ENCODE data around the gene CLDN6. TPM values are rescaled to one million over a fixed set of nuclear protein-coding genes. Genes with fewer than 3 reads are reported as not detected.
"Not testable (repeated sequence)": the region's sequence is repeated elsewhere in the genome, so short reads cannot be mapped to it uniquely, and the experiment has no call there.

Gene CLDN6, protein sequence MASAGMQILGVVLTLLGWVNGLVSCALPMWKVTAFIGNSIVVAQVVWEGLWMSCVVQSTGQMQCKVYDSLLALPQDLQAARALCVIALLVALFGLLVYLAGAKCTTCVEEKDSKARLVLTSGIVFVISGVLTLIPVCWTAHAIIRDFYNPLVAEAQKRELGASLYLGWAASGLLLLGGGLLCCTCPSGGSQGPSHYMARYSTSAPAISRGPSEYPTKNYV
- total RNA-seq = not detected in 2 replicates

DNA sequence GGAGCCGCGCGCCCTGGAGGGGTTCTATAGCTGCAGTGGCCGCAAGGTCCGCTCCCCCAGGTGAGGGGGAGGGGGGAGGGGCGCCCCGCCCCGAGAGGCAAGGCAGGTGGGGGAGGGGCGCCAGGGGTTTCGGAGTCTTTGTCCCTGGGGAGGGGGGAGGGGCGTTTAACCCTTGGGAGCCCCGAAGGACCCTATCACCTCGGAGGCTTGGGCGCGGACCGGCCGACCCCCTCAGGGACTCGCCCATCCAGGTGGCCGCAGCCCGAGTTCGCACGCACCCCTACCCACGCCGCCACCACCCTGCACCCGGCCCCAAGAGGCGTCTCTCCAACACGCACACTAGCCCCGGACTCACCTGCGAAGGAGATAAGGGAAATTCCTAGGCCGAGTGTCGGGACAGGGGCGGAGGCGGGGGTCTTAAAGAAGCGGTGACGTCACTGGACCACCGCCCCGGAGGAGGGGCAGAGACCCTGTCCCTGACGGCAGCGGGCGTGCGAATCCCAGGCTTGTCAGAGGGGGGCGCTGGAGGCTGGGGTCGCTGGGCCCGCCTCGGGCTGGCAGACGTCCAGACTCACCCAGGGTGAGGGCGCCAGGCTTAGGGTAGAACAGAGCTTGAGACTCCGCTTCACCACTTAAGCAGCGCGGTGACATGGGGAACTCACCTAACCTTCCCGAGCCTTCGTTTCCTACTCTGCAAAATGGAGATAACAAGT is at the start of gene CLDN6:
CLDN6 (minus strand) TSS at position 390 of the 713 bp plus-strand sequence. CDS start 2,162 bp downstream, outside the sequence.
- DNase-seq (ENCODE audit: low read depth in 2 of 2) = peak in 1 of 2 donors; percentile 31

DNA sequence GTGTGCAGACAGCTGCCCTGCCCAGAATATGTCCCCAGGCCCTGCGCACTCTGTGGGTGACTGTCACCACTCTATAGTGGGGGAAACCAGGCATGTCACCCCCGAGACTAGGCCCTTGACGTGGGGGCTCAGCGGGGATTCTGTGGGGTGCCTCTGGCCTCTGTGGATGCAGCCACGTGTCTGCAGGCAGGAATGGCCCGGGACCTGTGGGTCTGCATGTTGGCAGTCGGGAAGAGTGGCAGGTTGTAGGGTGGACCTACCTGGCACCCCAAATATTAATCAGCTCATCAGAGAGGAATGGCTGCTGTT is 48.4 kb upstream of the CLDN6 start:
- DNase-seq (ENCODE audit: low read depth in 2 of 2) = no peak

DNA sequence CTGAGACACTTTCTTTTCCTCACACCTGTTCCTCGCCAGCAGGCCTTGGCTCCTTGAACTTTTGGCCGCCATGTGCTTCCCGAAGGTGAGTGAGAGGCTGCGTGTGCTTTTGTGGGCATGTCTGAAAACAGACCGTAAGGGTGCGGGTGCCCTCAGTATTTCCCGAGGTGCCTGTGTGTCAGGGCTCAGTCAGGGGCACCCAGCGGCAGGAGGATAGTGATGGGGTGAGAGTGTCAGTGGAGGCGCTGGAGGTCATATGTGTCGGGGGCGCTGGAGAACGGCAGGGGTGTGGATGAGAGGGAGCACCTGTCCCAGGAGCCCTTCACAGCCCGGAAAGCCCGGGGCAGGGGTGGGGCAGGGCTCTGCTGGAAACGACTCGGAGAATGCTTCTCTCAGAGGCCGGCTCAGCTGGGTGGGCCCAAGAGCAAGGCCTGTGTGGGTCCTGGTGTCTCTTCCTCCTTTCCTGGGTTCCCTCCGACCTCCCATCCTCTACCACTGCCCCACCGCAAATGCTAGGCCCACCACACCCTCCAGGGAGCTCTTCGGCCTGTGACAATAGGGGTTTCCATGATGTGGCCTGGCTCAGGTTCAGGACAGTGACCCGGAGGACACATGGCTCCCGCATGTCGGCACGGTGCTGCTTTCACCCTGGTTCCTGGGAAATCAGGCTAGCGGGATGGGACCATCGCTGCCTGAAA is 47.9 kb upstream of the CLDN6 start:
- DNase-seq (ENCODE audit: low read depth in 2 of 2) = peak; percentile 18 to 25

DNA sequence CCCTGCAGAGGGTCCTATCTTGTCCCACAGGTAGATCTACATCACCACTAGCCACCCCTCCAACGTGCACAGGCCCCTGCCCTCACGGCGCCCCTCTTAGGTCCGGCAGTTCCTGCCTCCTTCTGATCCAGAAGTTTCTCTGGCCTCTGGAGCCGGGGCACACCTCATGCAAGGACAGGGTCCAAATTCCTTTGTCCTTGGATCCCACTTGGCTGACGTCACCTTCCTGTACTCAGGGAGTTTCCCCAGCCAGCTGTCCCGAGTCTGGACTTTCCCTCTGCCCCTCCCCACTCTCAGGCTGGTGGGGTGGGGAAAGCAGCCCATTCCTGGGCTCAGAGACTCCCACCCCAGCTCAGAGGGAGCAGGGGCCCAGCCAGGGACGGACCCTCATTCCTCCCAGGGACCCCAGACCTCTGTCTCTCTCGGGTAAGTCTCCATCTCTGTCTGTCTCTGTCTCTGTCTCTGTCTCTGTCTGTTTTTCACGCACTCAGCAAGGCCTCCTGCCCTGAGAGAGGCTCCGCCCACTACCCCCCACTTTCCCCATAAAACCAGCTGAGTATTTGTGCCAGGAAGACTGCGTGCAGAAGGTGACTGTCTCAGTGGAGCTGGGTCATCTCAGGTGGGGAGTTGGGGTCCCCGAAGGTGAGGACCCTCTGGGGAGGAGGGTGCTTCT is 47.2 kb upstream of the CLDN6 start, which contains the start of gene IL32:
IL32 (plus strand) TSS at position 572 of the 673 bp plus-strand sequence. CDS start 172 bp downstream, outside the sequence.
- DNase-seq (ENCODE audit: low read depth in 2 of 2) = peak; percentile 75 to 92

DNA sequence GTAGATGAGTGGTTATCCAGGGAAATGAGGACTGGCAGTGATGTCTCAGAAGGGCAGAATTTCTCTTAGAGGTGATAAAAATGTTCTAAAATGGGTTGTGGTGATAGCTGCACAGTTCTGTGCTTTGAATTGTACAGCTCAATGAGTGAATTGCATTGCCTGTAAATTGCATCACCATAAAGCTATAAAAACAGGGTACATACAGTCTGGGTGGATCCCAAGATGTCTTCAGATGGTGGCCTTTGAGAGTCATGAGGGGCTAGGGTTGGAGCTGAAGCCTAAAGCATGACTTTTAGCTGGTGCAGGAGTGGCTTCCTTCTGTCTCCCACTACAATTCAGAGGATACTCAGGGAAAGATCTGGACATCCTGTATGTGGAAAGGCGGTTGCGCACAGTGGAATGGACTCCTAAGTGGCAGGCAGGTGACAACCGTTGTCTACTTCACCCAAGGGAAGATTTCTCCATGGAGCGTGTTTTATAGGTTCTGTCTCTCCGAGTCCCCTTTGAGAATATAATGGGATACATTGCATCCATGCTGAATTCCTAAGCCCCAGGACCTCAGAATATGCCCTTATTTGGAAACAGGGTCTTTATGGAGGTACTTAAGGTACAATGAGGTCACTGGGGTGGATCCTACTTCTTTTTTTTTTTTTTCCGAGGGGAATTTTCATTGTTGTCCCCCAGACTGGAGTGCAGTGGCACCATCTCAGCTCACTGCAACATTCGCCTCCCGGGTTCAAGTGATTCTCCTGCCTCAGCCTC is 45.8 kb upstream of the CLDN6 start:
- no peak for DNase-seq (ENCODE audit: low read depth in 2 of 2)

DNA sequence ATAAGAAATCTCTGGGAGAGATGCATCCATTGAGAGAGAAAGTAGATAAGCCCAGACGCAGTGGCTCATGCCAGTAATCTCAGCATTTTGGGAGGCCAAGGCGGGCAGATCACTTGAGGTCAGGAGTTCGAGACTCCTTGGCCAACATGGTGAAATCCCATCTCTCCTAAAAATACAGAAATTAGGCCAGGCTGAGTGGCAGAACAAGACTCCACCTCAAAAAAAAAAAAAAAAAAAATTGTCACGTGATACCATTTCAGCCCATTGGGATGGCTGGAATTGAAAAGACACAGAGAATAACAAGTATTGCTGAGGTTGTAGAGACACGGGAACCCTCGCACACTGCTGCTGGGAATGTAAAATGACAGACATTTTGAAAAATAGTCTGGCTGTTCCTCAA is 44.6 kb upstream of the CLDN6 start:
- no peak for DNase-seq (ENCODE audit: low read depth in 2 of 2)

DNA sequence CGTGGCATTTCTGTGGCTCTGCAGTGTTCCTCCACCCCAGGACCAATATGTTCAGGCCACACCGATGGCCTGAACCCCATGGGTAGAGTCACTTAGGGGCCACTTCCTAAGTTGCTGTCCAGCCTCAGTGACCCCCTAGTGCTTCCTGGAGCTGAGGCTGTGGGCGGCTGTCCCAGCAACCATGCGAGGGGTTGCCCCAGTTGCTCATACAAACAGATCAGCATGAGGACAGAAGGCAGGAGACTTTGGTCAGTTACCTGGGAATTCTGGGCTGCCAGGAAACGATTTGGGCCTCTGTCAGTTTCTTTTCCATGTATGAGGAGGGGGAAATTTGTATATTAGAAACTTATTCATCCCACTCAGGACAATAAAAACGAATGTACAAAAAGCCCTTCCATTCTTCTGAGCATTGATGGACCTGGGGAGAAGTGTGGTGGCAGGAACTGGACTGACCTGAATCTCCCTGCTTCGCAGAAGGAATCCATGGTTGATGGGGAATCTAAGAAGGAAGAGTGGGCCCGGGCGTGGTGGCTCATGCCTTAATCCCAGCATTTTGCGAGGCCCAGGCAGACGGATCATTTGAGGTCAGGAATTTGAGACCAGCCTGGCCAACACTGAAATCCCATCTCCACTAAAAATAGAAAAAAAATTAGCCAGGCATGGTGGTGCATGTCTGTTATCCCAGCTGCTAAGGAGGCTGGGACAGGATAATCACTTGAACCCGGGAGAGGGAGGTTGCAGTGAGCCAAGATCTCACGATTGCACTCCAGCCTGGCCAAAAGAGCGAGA is 42.5 kb upstream of the CLDN6 start:
- DNase-seq (ENCODE audit: low read depth in 2 of 2) = no peak

DNA sequence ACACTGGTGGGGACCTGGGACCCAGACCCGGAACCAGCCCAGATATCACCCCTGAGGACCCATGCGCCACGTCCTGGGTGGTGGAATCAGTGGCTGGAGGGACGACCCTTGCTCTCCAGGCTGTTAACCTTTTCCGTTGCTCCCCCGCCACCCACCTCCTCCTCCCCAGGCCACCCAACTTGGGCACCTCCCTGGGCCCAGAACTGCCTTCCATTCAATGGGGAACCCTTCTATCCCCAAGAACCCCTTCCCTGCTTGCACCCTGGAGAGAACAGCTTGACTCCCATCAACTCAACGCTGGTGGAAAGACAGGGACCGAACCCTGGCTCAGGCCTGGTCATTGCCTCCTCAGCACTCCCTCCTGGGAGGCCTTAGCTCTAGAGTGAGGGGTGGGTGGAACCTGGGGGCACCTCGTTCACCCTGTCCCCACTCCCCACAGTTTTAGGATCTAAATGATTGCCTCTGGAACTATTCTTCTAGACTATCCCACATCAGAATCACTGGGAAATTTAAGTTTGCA is 41.8 kb upstream of the CLDN6 start:
- DNase-seq (ENCODE audit: low read depth in 2 of 2) = no peak

DNA sequence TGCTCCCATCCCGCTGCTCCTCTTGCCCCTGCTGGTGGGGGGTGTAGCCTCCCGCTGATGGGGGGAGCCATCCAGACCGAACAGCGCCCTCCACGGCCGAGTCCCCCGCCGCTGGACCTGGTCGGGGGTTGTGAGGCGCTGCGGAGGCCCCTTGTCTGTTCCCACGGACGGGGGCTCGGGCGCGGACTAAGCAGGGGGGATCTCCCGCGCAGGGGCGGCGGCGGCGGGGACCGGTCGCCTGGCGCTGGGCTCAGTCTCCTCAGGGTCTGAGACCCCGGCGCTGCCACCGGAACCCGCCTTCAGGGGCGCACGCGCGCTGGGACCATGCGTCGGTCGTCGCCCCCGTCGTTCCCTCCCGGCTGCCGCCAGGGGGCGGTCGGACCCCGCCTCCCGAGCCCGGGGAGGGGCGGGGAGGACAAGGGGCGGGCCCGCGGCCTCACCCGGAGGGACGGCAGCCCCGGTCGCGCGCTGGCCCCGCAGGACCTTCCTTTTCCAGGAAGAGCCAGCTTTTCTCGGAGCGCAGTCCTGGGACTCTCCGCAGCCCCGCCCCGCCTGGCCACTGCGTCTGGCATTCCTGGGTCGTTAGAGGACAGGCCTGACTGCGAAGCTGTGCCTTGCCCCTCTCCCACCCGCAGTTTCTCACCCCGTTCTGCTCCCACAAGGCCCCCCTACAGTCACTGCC is 41.2 kb upstream of the CLDN6 start:
- peak; percentile 53 to 84 for DNase-seq (ENCODE audit: low read depth in 2 of 2)

DNA sequence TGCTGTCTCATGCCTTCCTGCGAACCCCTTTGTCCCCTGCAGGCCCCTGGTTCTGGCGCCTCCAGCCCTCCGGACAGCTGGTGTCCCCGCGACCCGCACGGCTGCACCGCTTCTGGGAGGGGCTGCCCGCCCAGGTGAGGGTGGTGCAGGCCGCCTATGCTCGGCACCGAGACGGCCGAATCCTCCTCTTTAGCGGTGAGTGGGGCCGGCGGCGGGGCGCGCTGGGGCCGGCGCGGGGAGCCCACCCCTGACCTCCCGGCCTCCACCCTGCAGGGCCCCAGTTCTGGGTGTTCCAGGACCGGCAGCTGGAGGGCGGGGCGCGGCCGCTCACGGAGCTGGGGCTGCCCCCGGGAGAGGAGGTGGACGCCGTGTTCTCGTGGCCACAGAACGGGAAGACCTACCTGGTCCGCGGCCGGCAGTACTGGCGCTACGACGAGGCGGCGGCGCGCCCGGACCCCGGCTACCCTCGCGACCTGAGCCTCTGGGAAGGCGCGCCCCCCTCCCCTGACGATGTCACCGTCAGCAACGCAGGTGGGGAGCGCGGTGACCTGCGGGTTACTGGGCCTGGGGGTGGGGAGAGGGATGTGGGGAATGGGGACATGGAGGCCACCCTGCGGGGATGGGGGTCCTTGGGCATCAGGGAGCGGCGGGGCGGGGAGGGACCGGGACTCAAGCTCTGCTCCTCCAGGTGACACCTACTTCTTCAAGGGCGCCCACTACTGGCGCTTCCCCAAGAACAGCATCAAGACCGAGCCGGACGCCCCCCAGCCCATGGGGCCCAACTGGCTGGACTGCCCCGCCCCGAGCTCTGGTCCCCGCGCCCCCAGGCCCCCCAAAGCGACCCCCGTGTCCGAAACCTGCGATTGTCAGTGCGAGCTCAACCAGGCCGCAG is 40.4 kb upstream of the CLDN6 start:
- DNase-seq (ENCODE audit: low read depth in 2 of 2) = peak in 1 of 2 donors; percentile 45

DNA sequence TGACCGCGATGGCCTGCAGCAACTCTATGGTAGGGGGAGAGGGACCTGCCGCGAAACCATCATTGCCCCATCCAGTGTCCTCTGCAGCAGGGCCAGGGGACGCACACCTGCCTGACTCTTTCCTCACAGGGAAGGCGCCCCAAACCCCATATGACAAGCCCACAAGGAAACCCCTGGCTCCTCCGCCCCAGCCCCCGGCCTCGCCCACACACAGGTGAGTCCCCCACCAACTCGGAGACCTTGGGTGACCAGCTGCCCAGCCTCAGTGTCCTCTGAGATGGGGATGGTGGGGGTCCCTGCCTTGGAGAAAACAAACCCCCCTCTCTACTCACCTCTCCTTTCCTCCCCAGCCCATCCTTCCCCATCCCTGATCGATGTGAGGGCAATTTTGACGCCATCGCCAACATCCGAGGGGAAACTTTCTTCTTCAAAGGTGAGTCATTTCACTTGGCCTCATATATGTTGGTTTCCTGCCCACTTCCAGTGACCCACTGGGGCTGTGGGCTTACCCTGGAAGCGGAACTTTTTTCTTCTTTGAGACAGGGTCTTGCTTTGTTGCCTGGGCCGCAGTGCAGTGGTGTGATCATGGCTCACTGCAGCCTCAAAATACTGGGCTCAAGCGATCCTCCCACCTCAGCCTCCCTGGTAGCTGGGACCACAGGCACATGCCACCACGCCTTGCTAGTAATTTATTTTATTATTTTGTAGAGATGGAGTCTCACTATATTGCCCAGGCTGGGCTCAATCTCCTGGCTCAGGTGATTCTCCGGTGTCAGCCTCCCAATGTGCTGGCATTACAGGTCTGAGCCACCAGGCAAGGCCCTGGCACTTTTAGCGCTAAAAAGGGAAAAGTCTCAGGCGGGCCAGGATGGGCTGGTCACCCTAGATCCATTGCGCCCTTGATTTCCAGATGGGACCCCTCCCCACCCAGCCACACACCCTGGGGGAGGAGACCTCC is 39.5 kb upstream of the CLDN6 start:
- no peak for DNase-seq (ENCODE audit: low read depth in 2 of 2)

DNA sequence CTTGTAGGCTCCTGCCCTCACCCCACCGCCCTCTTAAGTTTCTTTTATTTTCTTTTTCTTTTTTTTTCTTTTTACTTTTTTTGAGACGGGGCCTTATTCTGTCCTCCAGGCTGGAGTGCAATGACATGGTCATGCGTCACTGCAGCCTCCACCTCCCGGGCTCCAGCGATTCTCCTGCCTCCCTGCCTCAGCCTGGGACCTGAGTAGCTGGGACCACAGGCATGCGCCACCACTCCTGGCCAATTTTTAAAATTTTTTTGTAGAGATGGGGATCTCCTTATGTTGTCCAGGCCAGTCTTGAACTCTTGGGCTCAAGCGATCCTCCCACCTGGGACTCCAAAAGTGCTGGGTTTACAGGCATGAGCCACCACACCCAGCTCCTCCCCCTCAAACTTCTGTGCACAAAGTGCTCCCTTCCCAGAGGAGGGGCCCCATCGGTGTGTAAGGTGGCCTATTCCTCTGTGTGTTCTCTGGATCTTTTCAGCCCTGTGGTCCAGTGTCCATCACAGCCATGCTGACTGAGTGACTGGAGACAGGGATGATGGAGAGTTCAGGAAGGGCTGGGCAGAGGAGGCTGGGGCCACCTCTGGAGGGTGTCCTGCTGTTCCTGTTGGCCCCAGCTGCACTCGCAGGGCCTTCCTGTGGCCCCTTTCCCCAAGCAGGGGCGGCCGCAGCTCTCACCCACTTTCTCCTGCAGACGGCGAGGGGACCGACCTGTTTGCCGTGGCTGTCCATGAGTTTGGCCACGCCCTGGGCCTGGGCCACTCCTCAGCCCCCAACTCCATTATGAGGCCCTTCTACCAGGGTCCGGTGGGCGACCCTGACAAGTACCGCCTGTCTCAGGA is 38.6 kb upstream of the CLDN6 start:
- no peak for DNase-seq (ENCODE audit: low read depth in 2 of 2)

DNA sequence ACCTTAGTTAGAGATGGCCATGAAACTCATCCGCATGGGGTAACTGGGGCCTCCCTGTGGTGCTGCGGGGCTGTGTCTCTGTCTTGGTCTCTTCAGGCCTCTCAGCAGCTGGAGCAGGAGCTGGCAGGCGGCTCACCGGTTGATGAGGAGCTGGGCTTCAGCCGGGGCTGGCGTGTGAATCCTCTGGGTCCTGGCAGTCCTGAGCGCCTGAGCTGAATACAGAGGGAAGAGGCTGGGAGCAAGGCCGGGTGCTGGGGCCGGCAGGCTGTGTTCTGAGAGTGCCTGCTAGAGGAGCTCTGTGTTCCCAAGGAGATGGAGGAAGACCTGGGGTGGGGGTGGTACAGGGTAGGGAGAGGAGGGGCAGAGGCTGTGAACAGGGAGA is 37.7 kb upstream of the CLDN6 start:
- DNase-seq (ENCODE audit: low read depth in 2 of 2) = not testable (repeated sequence)

DNA sequence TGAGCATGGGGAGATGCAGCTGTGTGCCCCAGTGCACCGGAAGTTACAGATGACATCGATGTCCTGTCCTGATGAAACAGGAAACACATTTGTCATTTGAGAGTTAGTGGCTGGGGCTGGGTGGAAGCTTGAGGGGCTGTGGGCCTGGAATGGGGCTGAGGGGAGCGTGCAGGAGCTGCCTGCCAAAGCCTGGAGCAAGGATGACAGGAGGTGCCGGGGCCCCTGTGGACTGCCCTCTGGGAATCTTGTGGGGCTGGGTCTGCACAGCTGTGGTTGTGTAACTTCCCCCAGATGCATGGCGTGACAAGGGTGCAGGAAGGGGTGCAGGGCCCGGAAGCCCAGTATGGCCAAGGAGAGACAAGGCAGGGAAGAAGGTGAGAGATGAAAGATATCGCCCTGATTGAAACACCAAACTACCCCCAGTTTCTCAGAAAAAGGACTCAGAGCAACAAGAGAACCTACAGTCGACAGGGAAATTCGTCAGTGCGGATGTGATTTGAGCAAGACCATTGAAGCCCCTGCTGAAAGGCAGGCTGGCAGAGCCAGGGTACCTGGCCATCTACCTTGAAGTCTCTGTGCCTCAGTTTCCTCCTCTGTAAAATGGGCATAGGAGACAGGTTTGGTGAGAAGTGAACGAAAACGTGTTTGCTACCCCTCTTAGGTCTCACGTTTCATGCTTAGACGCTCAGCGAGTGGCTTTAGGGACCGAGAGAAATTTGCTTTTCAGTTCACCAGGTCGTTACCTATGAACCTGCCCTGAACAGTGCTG is 37.2 kb upstream of the CLDN6 start:
- DNase-seq (ENCODE audit: low read depth in 2 of 2) = no peak

DNA sequence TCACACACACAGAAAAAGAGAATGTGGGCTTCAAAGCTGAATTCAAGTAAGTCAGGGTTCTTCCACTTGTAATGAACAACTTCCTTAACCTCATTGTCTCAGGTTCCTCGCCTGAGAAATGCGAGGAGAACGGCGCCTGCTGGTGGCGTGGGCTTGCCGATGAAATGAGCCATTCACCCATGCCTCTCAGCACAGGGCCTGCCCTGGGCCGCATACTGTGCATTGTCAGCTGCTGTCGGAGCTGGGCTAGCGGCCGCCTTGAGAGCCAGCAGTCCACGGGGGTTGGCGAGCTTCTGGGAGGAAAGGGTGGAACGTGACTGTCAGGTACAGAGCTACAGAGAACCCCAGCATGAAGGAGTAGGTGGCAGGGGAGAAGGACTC is 35.3 kb upstream of the CLDN6 start:
- not testable (repeated sequence) for DNase-seq (ENCODE audit: low read depth in 2 of 2)

Data from dermis microvascular lymphatic vessel endothelial cell (primary cell).